OCI-LY3 (cell line): Measurements from ENCODE around the gene RIC1.
"Not testable (repeated sequence)": the region's sequence is repeated elsewhere in the genome, so short reads cannot be mapped to it uniquely, and the experiment has no call there.

Experiments
- H2AFZ ChIP-seq: fragments of 200-600, 300-600 bp; shearing (Covaris generic); 2 replicates; pipeline ENCODE4 v1.6.0; 2014; ENCODE audit warnings: antibody characterized with exemption, low read depth, low read length
- H3K27ac ChIP-seq: fragments of 200-600, 300-600 bp; sonication (generic); 2 replicates; pipeline ENCODE4 v1.5.1; 2014; ENCODE audit warnings: mild to moderate bottlenecking, low read length, moderate library complexity, mixed read lengths
- H3K27me3 ChIP-seq: fragments of 200-600, 300-600 bp; sonication (generic); 2 replicates; pipeline ENCODE4 v1.6.1; 2014; ENCODE audit warnings: low read depth, low read length, mixed read lengths
- H3K36me3 ChIP-seq: fragments of 200-600, 300-600 bp; sonication (generic); replicated peaks from 2 replicates; pipeline ENCODE3; 2014; ENCODE audit warnings: low read depth, low read length, mixed read lengths
- H3K4me1 ChIP-seq: fragments of 300-600, 200-600 bp; sonication (generic); 2 replicates; pipeline ENCODE4 v1.6.1; 2014; ENCODE audit warnings: low read length, mixed read lengths
- H3K4me2 ChIP-seq: fragments of 200-600, 300-600 bp; sonication (generic); 2 replicates; pipeline ENCODE4 v1.6.1; 2014; ENCODE audit warnings: low read length, mixed read lengths
- H3K4me3 ChIP-seq: fragments of 300-600, 200-600 bp; sonication (generic); 2 replicates; pipeline ENCODE4 v1.5.1; 2014; ENCODE audit warnings: antibody characterized with exemption, mild to moderate bottlenecking, low read length, moderate library complexity
- H3K79me2 ChIP-seq: fragments of 300-600, 200-600 bp; shearing (Covaris generic); 2 replicates; pipeline ENCODE4 v1.6.1; 2014; ENCODE audit warnings: mild to moderate bottlenecking, low read length, mixed read lengths
- H3K9ac ChIP-seq: fragments of 300-600, 200-600 bp; shearing (Covaris generic); 2 replicates; pipeline ENCODE4 v1.6.0; 2014; ENCODE audit warnings: mild to moderate bottlenecking, low read length, moderate library complexity
- H3K9me3 ChIP-seq: fragments of 200-600, 300-600 bp; shearing (Covaris generic); 2 replicates; pipeline ENCODE4 v1.6.1; 2014; ENCODE audit warnings: low read length, mixed read lengths; ENCODE audit not compliant: insufficient read depth
- H4K20me1 ChIP-seq: fragments of 200-600, 300-600 bp; sonication (generic); 2 replicates; pipeline ENCODE4 v1.6.1; 2016; ENCODE audit warnings: low read length, mixed read lengths; ENCODE audit not compliant: insufficient read depth
- CTCF ChIP-seq: fragments of 200-600, 300-600 bp; sonication (generic); IDR thresholded peaks from 2 replicates; pipeline ENCODE4 v1.5.1; 2014; ENCODE audit warnings: antibody characterized with exemption, low read length, low read depth
- EZH2phosphoT487 ChIP-seq: fragments of 200-600 bp; shearing (Covaris generic); IDR thresholded peaks from 2 replicates; pipeline ENCODE4 v1.6.1; 2018; ENCODE audit warnings: antibody characterized with exemption, mixed run types, low read depth

Gene RIC1

GRCh38 chr9:5628530-5629311, at the start of gene RIC1:
Gene RIC1, plus strand, starts transcription at chr9:5629107. Its CDS starts 203 bp downstream, at chr9:5629310.
- Histone ChIP-seq H3K27me3 (no peaks in the 10 kb centered on the region), H3K4me2 (peak within 1 kb of the TSS; percentile 96), H2AFZ (peak within 1 kb of the TSS; percentile 66; the same call in 1 of the 2 replicates), H3K9ac (peak within 1 kb of the TSS; percentile 98), H3K4me1 (peaks cover 67% of the 10 kb centered on the region), H3K27ac (peak within 1 kb of the TSS; percentile 95), H3K4me3 (peak within 1 kb of the TSS; percentile 90), H3K9me3 (no peaks in the 10 kb centered on the region; the same call in 1 of the 2 replicates), H4K20me1 (peaks cover 37% of the 10 kb centered on the region), H3K36me3 (peaks cover 8% of the 10 kb centered on the region), H3K79me2 (peaks cover 86% of the 10 kb centered on the region)
- TF ChIP-seq CTCF (no peak), EZH2phosphoT487 (no peak)

- no peak overlapping the region for H2AFZ ChIP-seq
- no peaks in the 10 kb centered on the region for H4K20me1 ChIP-seq
- no peaks in the 10 kb centered on the region for H3K9me3 ChIP-seq
- H3K27ac ChIP-seq: no peak overlapping the region
- no peak overlapping the region for H3K4me2 ChIP-seq
- H3K27me3 ChIP-seq: no peaks in the 10 kb centered on the region
- no peak for TF ChIP-seq EZH2phosphoT487
- TF ChIP-seq CTCF: no peak
- H3K9ac ChIP-seq: no peak overlapping the region
- no peaks in the 10 kb centered on the region for H3K79me2 ChIP-seq
- peaks cover 55% of the 10 kb centered on the region for H3K4me1 ChIP-seq
- no peaks in the 10 kb centered on the region for H3K36me3 ChIP-seq
- no peak overlapping the region for H3K4me3 ChIP-seq
Observed at GRCh38 chr9:5579881-5580280, 49.0 kb upstream of the RIC1 start.

GRCh38 chr9:5580650-5581049, 48.3 kb upstream of the RIC1 start:
- Histone ChIP-seq H3K9me3 (no peaks in the 10 kb centered on the region), H3K9ac (no peak overlapping the region), H3K79me2 (no peaks in the 10 kb centered on the region), H3K4me3 (no peak overlapping the region), H3K36me3 (no peaks in the 10 kb centered on the region), H4K20me1 (no peaks in the 10 kb centered on the region), H3K4me1 (peaks cover 63% of the 10 kb centered on the region), H2AFZ (no peak overlapping the region), H3K27me3 (no peaks in the 10 kb centered on the region), H3K27ac (no peak overlapping the region), H3K4me2 (no peak overlapping the region)
- TF ChIP-seq CTCF (no peak), EZH2phosphoT487 (no peak)

- H3K4me3 ChIP-seq, H3K9me3 ChIP-seq, H3K4me2 ChIP-seq, H3K79me2 ChIP-seq, H3K36me3 ChIP-seq, H4K20me1 ChIP-seq, H2AFZ ChIP-seq, H3K9ac ChIP-seq, H3K27me3 ChIP-seq: not testable (repeated sequence)
- H3K27ac ChIP-seq: peak overlapping the region; percentile 99; the same call in 1 of the 2 replicates
- peaks cover 74% of the 10 kb centered on the region for H3K4me1 ChIP-seq
Observed at GRCh38 chr9:5581706-5582105, 47.2 kb upstream of the RIC1 start.
